ENCODE results near the gene LIPJ. TPM values are rescaled to one million over a fixed set of nuclear protein-coding genes. Genes with fewer than 3 reads are reported as not detected.
A peak's percentile ranks its signal among the peaks of the same experiment; 100 is the strongest.

Gene LIPJ
- total and polyA plus RNA-seq, 11 donors = 0.03 TPM; not detected in 10

- H3K27ac ChIP-seq = peak overlapping the region in 8 of 12 donors; percentile 27 to 73 (median 46)
- WGBS, 4 donors = 59 to 74% (median 63%) methylated on average over 5 of the region's 5 CpGs
- peak; percentile 50 to 76 (median 70) for ATAC-seq
- intact Hi-C loops (cut with DNase I) = loop anchor here in 1 of 10 donors (5.0 kb wide), 1 partner anchor 679 kb away; the partner anchor contains the start of genes KLLN and PTEN
- H3K4me3 ChIP-seq = no peak overlapping the region
- H3K4me1 ChIP-seq = peaks cover 0 to 28% (median 1%) of the 10 kb centered on the region in 12 donors
- TF ChIP-seq POLR2A (IDR thresholded peaks at IDR 0.05) (no peak), CTCF (IDR thresholded peaks at IDR 0.05) (no peak)
- H3K27me3 ChIP-seq = no peaks in the 10 kb centered on the region
- H3K9me3 ChIP-seq = no peaks in the 10 kb centered on the region
- no peaks in the 10 kb centered on the region for H3K36me3 ChIP-seq
- no peak for DNase-seq
These were observed 45.4 kb upstream of the LIPJ start for GRCh38 chr10:88541116-88541626.

- Histone ChIP-seq H3K4me3 (no peak overlapping the region), H3K4me1 (peaks cover 0 to 25% (median 1%) of the 10 kb centered on the region in 12 donors), H3K9me3 (no peaks in the 10 kb centered on the region), H3K27ac (peak overlapping the region in 2 of 12 donors; percentile 43 to 49), H3K27me3 (no peaks in the 10 kb centered on the region), H3K36me3 (no peaks in the 10 kb centered on the region)
- ATAC-seq (peak in 1 of 4 donors; percentile 18), DNase-seq (no peak)
- 51 to 66% (median 54%) methylated on average over 4 of the region's 4 CpGs for WGBS, 4 donors
- TF ChIP-seq CTCF (IDR thresholded peaks at IDR 0.05) (no peak), POLR2A (IDR thresholded peaks at IDR 0.05) (no peak)
- intact Hi-C loops (cut with DNase I) = loop anchor here in 1 of 10 donors (5.0 kb wide), 1 partner anchor 680 kb away; the partner anchor contains the start of genes KLLN and PTEN
These were observed 44.0 kb upstream of the LIPJ start for GRCh38 chr10:88542522-88542921.

GRCh38 chr10:88544140-88544870 lies 42.3 kb upstream of the LIPJ start:
- peaks cover 0 to 21% (median 0%) of the 10 kb centered on the region in 12 donors for H3K4me1 ChIP-seq
- 84 to 93% (median 85%) methylated on average over 2 of the region's 2 CpGs for WGBS, 4 donors
- intact Hi-C loops (cut with DNase I) = loop anchor here in 1 of 10 donors (5.0 kb wide), 1 partner anchor 682 kb away; the partner anchor contains the start of genes KLLN and PTEN
- H3K27me3 ChIP-seq = no peaks in the 10 kb centered on the region
- H3K27ac ChIP-seq = no peak overlapping the region
- no peak overlapping the region for H3K4me3 ChIP-seq
- H3K36me3 ChIP-seq = no peaks in the 10 kb centered on the region
- ATAC-seq (no peak), DNase-seq (no peak)
- TF ChIP-seq POLR2A (IDR thresholded peaks at IDR 0.05) = no peak
- TF ChIP-seq CTCF (IDR thresholded peaks at IDR 0.05) = no peak
- no peaks in the 10 kb centered on the region for H3K9me3 ChIP-seq

- no peak for DNase-seq
- intact Hi-C loops (cut with DNase I) = no loop called here
- ATAC-seq = no peak
- no peak overlapping the region for H3K4me3 ChIP-seq
- no peaks in the 10 kb centered on the region for H3K9me3 ChIP-seq
- no peak overlapping the region for H3K27ac ChIP-seq
- WGBS, 4 donors = 56 to 78% (median 63%) methylated on average over 4 of the region's 4 CpGs
- TF ChIP-seq CTCF (IDR thresholded peaks at IDR 0.05) (no peak), POLR2A (IDR thresholded peaks at IDR 0.05) (no peak)
- no peaks in the 10 kb centered on the region for H3K27me3 ChIP-seq
- H3K36me3 ChIP-seq = no peaks in the 10 kb centered on the region
- peaks cover 0 to 21% (median 0%) of the 10 kb centered on the region in 12 donors for H3K4me1 ChIP-seq
These were observed 41.2 kb upstream of the LIPJ start for GRCh38 chr10:88545359-88545758.
